Neural crest cell (in vitro differentiated cells): Measurements from ENCODE around the gene CNN2. TPM values are rescaled to one million over a fixed set of nuclear protein-coding genes. Genes with fewer than 3 reads are reported as not detected.

Experiments used
- DNase-seq: peaks from one replicate; pipeline ENCODE4 v3.0.0; 2021; ENCODE audit warnings: low read depth, mixed read lengths, low spot score
- H3K27ac Mint-ChIP-seq: one replicate; pipeline ENCODE4 v1.8.0; 2021; ENCODE audit warnings: mild to moderate bottlenecking, mixed read lengths; ENCODE audit not compliant: unreplicated experiment
- H3K27me3 Mint-ChIP-seq: 2 replicates; pipeline ENCODE4 v1.8.0; 2021; ENCODE audit warnings: low read depth, mild to moderate bottlenecking, mixed read lengths
- H3K36me3 Mint-ChIP-seq: 2 replicates; pipeline ENCODE4 v1.8.0; 2021; ENCODE audit warnings: low read depth, mild to moderate bottlenecking, mixed read lengths
- H3K4me1 Mint-ChIP-seq: 2 replicates; pipeline ENCODE4 v1.8.0; 2021; ENCODE audit warnings: mixed read lengths
- H3K4me3 Mint-ChIP-seq: one replicate; pipeline ENCODE4 v1.8.0; 2021; ENCODE audit warnings: mild to moderate bottlenecking, mixed read lengths
- H3K9me3 Mint-ChIP-seq: 2 replicates; pipeline ENCODE4 v1.8.0; 2021; ENCODE audit warnings: mixed read lengths
- total RNA-seq: library from RNA; stranded (reverse); gene quantifications from 2 replicates; pipeline ENCODE4 v1.2.1, GENCODE V29; 2021
- TF ChIP-seq, protein P1 (sequence below): fragments of 200-600 bp; sonication (generic); conservative IDR thresholded peaks from 2 replicates; pipeline ENCODE4 v1.5.0; 2021; ENCODE audit warnings: antibody characterized with exemption, mild to moderate bottlenecking

Gene CNN2
- total RNA-seq, 1 donor from 2014 or later: 140 TPM

DNA sequence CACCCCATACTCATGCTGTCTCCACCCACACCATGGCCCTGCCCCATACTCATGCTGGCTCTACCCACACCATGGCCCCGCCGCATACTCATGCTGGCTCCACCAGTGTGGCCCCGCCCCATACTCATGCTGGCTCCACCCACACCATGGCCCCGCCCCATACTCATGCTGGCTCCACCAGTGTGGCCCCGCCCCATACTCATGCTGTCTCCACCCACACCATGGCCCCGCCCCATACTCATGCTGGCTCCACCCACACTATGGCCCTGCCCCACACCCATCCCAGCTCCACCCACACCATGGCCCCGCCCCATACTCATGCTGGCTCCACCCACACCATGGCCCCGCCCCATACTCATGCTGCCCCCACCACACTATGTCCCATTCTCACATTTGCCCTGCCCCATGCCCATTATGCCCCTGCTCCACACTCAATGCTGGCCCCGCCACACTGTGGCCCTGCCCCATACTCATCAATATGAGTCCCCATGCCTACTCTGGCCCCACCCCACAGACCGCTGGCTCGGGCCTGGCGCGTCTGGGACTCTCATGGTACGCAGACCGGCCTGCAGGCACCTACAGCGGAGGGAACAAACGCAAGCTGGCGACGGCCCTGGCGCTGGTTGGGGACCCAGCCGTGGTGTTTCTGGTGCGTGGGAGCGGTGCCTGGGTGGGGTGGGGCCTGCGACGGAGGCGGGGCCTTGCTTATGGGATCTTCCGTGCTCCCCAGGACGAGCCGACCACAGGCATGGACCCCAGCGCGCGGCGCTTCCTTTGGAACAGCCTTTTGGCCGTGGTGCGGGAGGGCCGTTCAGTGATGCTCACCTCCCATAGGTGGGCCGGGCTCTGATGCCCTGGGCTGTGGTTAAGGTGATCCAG is 36.9 kb downstream of the CNN2 start:
- Mint-ChIP-seq H3K36me3 (no peaks in the 10 kb centered on the region), H3K27me3 (peaks cover 32% of the 10 kb centered on the region), H3K4me1 (no peaks in the 10 kb centered on the region), H3K9me3 (no peaks in the 10 kb centered on the region), H3K27ac (no peak overlapping the region), H3K4me3 (no peak overlapping the region)
- TF ChIP-seq, protein P1, sequence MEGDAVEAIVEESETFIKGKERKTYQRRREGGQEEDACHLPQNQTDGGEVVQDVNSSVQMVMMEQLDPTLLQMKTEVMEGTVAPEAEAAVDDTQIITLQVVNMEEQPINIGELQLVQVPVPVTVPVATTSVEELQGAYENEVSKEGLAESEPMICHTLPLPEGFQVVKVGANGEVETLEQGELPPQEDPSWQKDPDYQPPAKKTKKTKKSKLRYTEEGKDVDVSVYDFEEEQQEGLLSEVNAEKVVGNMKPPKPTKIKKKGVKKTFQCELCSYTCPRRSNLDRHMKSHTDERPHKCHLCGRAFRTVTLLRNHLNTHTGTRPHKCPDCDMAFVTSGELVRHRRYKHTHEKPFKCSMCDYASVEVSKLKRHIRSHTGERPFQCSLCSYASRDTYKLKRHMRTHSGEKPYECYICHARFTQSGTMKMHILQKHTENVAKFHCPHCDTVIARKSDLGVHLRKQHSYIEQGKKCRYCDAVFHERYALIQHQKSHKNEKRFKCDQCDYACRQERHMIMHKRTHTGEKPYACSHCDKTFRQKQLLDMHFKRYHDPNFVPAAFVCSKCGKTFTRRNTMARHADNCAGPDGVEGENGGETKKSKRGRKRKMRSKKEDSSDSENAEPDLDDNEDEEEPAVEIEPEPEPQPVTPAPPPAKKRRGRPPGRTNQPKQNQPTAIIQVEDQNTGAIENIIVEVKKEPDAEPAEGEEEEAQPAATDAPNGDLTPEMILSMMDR: no peak
- DNase-seq: no peak

DNA sequence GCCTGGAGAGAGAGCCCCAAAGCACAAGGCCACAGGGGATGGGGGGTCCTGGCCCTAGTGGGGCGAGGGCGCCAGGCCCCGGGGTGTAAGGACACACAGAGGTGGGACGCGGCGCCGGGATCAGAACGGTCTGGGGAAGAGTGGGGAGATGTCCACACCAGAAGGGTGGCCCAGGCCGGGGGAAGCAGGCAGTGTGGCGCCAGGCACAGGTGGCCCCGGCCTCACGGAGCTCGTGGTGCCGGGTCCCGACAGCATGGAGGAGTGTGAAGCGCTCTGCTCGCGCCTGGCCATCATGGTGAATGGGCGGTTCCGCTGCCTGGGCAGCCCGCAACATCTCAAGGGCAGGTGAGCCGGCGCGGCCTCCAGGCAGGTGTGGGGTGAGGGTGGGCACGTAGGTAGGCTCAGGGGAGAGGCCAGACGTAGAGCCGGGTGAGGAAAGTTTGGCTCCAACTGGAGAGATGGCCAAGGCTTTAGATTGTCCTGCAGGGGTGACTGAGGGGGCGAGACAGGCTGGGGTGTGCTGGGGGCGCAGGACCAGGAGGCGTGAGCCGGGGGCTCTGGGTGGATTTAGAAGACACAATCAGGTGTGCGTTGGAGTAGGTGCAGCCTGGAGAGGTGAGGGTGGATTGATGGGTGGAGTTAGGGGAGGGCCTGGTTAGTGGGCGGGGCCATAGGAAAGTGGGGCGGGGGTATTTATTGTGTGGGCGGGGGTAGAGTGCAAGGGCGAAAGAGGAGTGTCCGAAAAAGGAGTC is 37.7 kb downstream of the CNN2 start:
- DNase-seq: no peak
- H3K4me1 Mint-ChIP-seq: peaks cover 4% of the 10 kb centered on the region
- H3K9me3 Mint-ChIP-seq: no peaks in the 10 kb centered on the region
- no peak overlapping the region for H3K27ac Mint-ChIP-seq
- peaks cover 39% of the 10 kb centered on the region for H3K27me3 Mint-ChIP-seq
- TF ChIP-seq, protein P1: no peak
- H3K36me3 Mint-ChIP-seq: no peaks in the 10 kb centered on the region
- H3K4me3 Mint-ChIP-seq: no peak overlapping the region

DNA sequence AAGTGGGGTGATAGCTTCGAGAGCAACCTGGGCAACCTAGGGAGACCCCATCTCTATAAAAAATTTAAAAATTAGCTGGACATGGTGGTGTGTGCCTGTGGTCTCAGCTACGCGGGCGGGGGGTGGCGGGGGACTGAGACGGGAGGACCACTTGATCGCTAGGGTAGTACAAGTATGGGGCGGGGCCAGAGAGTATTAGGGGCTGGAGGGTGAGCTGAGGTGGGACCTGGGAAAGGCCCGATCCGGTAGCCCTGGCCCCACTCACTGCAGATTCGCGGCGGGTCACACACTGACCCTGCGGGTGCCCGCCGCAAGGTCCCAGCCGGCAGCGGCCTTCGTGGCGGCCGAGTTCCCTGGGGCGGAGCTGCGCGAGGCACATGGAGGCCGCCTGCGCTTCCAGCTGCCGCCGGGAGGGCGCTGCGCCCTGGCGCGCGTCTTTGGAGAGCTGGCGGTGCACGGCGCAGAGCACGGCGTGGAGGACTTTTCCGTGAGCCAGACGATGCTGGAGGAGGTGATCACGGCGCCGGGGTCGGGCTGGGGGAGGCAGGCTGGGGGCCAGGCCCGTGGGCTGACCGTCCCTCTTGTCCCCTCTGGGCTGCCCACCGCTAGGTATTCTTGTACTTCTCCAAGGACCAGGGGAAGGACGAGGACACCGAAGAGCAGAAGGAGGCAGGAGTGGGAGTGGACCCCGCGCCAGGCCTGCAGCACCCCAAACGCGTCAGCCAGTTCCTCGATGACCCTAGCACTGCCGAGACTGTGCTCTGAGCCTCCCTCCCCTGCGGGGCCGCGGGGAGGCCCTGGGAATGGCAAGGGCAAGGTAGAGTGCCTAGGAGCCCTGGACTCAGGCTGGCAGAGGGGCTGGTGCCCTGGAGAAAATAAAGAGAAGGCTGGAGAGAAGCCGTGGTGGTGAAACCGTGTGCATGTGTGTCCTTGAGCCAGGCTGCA is 38.5 kb downstream of the CNN2 start:
- H3K4me3 Mint-ChIP-seq: peak overlapping the region; percentile 27
- peak; percentile 72 for DNase-seq
- peaks cover 4% of the 10 kb centered on the region for H3K4me1 Mint-ChIP-seq

DNA sequence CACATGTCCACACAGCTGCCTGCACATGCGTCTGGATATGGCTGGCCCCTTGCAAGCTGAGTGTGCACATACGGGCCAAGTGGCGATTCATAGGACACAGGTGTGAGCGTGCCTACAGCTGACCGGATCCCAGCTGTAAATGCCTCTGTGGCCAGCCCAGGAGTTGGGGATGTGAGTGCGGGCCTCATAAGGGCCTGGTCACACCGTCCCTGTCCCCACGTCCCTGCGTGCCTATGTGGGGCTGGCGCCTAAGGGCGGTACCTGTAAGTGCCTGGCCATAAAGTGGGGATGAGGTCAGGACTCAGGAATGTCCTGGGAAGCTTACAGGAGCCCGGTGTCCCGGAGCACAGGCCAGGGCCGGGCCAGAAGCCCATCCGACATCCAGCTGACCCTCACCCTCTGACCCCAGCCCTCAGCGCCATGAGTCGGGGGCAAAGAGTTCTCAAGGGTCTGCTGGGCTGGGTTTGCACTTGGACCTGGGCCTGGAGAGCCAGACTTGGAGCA is 39.2 kb downstream of the CNN2 start:
- H3K36me3 Mint-ChIP-seq: no peaks in the 10 kb centered on the region
- no peaks in the 10 kb centered on the region for H3K9me3 Mint-ChIP-seq
- H3K4me3 Mint-ChIP-seq: peak overlapping the region; percentile 27
- no peak for DNase-seq
- TF ChIP-seq, protein P1: no peak
- H3K4me1 Mint-ChIP-seq: peaks cover 4% of the 10 kb centered on the region
- H3K27me3 Mint-ChIP-seq: peaks cover 55% of the 10 kb centered on the region
- no peak overlapping the region for H3K27ac Mint-ChIP-seq

More for the DNA sequence above, 38.5 kb downstream of the CNN2 start:
- TF ChIP-seq, protein P1: peak; percentile 81
- Mint-ChIP-seq H3K36me3 (no peaks in the 10 kb centered on the region), H3K27me3 (peaks cover 48% of the 10 kb centered on the region), H3K27ac (no peak overlapping the region), H3K9me3 (no peaks in the 10 kb centered on the region)
